ENCODE data around the gene DPEP1.

The DPEP1 gene

DNA sequence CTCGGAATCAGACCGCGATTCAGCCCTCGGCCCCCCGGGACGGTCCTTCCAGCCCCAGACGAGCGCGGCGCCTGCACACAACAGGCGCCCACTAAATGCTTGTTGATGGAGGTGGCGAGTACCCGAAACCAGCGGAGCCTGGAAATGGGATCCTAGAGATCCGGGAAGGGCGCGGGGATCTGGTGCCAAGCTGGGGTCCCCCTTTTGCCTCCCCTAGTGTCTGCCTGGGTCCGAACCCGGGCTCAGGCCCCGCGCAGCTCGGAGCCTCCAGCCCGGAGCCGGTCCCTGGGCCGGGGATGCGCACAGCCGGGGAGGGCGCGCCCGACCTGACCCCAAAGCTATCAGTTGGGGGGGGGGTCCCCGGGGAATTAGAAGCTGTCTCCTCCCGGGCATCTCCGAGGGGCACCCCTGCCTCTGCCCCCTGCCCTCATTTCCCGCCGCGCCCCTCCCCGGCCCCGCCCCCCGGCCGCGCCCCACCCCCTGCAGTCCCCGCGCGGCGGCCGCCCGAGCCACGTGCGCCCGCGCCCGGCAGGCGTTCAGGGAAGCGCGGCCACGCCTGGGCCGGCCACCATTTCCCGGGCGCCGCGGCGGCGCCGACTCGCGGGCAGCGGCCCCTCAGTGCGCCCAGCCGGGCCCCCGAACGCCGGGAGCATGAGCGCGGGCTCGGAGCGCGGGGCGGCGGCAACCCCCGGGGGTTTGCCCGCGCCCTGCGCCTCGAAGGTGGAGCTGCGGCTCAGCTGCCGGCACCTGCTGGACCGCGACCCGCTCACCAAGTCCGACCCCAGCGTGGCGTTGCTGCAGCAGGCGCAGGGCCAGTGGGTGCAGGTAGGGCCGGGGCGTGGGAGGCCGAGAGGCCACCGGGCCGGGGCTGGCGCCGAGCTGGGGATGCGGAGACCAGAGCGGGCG is 37.9 kb upstream of the DPEP1 start, which contains the start of gene CPNE7:
Gene CPNE7 (plus strand): TSS at position 512 of the 906 bp plus-strand sequence. CDS start 140 bp downstream, at position 652.
- H3K79me2 ChIP-seq (ENCODE audit: insufficient read depth, low read length): no peaks in the 10 kb centered on the region
- H3K4me3 ChIP-seq (ENCODE audit: low read depth, low read length, poor library complexity, severe bottlenecking): peak within 1 kb of the TSS; percentile 35
- H4K20me1 ChIP-seq (ENCODE audit: insufficient read depth, low read length): no peaks in the 10 kb centered on the region
- peaks cover 7% of the 10 kb centered on the region for H3K4me1 ChIP-seq (ENCODE audit: insufficient read depth, low read length, severe bottlenecking)
- TF ChIP-seq, protein P1, sequence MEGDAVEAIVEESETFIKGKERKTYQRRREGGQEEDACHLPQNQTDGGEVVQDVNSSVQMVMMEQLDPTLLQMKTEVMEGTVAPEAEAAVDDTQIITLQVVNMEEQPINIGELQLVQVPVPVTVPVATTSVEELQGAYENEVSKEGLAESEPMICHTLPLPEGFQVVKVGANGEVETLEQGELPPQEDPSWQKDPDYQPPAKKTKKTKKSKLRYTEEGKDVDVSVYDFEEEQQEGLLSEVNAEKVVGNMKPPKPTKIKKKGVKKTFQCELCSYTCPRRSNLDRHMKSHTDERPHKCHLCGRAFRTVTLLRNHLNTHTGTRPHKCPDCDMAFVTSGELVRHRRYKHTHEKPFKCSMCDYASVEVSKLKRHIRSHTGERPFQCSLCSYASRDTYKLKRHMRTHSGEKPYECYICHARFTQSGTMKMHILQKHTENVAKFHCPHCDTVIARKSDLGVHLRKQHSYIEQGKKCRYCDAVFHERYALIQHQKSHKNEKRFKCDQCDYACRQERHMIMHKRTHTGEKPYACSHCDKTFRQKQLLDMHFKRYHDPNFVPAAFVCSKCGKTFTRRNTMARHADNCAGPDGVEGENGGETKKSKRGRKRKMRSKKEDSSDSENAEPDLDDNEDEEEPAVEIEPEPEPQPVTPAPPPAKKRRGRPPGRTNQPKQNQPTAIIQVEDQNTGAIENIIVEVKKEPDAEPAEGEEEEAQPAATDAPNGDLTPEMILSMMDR (IDR thresholded peaks at IDR 0.05; ENCODE audit: low read length): no peak
- no peak for TF ChIP-seq EZH2 (IDR thresholded peaks at IDR 0.05; ENCODE audit: borderline replicate concordance, low read length)
- no peak within 1 kb of the TSS for H2AFZ ChIP-seq (ENCODE audit: low read length)
- no peak within 1 kb of the TSS for H3K9ac ChIP-seq (ENCODE audit: low read length)
- H3K4me2 ChIP-seq (ENCODE audit: low read length): peak within 1 kb of the TSS; percentile 28
- no peaks in the 10 kb centered on the region for H3K36me3 ChIP-seq (ENCODE audit: insufficient read depth, low read length)
- H3F3A ChIP-seq (ENCODE audit: insufficient read depth, low read length): no peaks in the 10 kb centered on the region
- no peak within 1 kb of the TSS for H3K27ac ChIP-seq (ENCODE audit: low read depth, low read length, poor library complexity, severe bottlenecking)
- no peaks in the 10 kb centered on the region for H3K9me3 ChIP-seq (ENCODE audit: low read length)
- no peaks in the 10 kb centered on the region for H3K9me2 ChIP-seq (ENCODE audit: low read depth, low read length)
- H3K27me3 ChIP-seq (ENCODE audit: insufficient read depth, low read length): peaks cover 21% of the 10 kb centered on the region

DNA sequence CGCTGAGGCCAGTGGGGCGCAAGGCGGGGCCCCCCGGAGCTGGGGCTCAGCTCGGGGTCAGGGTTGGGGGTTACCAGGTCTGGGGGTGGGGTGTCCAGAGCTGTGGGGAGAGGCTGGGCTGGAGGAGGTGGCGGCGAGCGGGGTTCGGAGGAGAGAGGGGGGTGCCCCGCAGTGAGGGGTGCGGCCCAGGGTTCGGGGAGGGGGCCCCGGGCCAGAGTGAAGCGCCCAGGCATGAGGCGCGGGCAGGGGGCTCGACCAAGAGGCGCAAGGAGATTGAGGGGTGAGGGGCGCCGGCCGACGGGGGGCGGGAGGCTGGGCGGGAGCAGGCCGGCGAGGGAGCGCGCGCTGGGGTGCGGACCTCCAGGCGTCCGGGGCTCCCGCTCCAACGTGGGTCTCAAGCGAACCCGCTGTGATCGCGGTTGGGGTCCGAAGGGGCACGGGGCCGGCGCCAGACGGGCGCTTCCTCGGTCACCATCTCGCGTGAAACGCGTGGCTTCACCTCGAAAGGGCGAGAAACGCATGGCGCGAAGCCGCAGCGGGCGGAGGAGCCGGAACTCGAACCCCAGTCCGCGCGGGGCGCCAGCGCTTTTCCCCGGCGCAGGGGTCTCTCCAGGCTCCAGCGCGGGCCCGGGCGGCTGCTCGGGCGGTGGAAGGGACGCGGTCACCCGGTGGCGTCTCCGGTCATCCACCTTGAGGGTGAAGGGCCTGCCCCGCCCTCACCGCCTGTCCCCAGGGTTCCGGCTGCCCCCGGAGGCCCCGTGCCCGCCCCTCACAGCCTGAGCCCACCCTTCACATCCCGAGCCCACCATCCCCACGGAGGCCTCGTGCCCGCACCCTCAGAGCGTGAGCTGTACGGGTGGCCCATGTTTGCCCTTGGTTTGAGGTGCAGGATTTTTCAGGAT is 37.0 kb upstream of the DPEP1 start:
- Histone ChIP-seq H3K36me3 (ENCODE audit: insufficient read depth, low read length) (no peaks in the 10 kb centered on the region), H3F3A (ENCODE audit: insufficient read depth, low read length) (no peaks in the 10 kb centered on the region), H3K9me3 (ENCODE audit: low read length) (no peaks in the 10 kb centered on the region), H3K4me3 (ENCODE audit: low read depth, low read length, poor library complexity, severe bottlenecking) (no peak overlapping the region), H2AFZ (ENCODE audit: low read length) (no peak overlapping the region), H3K79me2 (ENCODE audit: insufficient read depth, low read length) (no peaks in the 10 kb centered on the region), H3K9me2 (ENCODE audit: low read depth, low read length) (no peaks in the 10 kb centered on the region), H3K27me3 (ENCODE audit: insufficient read depth, low read length) (peaks cover 19% of the 10 kb centered on the region), H3K27ac (ENCODE audit: low read depth, low read length, poor library complexity, severe bottlenecking) (no peak overlapping the region), H3K4me1 (ENCODE audit: insufficient read depth, low read length, severe bottlenecking) (peaks cover 7% of the 10 kb centered on the region), H4K20me1 (ENCODE audit: insufficient read depth, low read length) (no peaks in the 10 kb centered on the region), H3K4me2 (ENCODE audit: low read length) (no peak overlapping the region), H3K9ac (ENCODE audit: low read length) (no peak overlapping the region)
- TF ChIP-seq, protein P1 (IDR thresholded peaks at IDR 0.05; ENCODE audit: low read length): no peak
- TF ChIP-seq EZH2 (IDR thresholded peaks at IDR 0.05; ENCODE audit: borderline replicate concordance, low read length): no peak

DNA sequence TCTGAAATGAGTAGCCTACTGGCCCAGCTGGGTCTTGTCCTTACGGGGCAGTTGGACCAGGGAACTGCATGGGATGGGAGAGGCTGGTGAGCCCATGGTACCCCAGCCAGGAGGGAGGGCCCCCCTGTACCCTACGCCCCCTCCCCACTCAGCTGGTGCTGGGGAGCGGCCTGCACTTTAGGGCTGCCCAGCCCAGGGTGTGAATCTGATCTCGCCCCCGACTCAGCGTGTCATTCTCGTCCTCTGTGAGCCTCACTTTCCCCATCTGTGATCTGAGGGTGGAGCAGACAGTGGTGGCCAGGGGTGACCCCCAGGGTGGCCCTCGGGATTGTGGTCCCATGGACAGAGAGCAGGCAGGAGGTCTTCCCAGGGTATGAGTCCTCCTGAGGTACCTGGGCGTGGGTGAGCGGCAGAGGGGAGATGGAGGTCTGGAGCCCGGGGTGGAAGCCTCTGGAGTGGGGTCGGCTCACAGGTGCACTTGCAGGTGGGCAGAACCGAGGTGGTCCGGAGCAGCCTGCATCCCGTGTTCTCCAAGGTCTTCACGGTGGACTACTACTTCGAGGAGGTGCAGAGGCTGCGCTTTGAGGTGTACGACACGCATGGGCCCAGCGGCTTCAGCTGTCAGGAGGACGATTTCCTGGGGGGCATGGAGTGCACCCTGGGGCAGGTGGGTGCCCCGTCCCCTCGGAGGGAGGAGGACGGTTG is 36.2 kb upstream of the DPEP1 start:
- Histone ChIP-seq H3K9ac (ENCODE audit: low read length) (no peak overlapping the region), H3F3A (ENCODE audit: insufficient read depth, low read length) (no peaks in the 10 kb centered on the region), H3K4me2 (ENCODE audit: low read length) (no peak overlapping the region), H3K36me3 (ENCODE audit: insufficient read depth, low read length) (no peaks in the 10 kb centered on the region), H3K27me3 (ENCODE audit: insufficient read depth, low read length) (peaks cover 17% of the 10 kb centered on the region), H3K4me3 (ENCODE audit: low read depth, low read length, poor library complexity, severe bottlenecking) (no peak overlapping the region), H3K79me2 (ENCODE audit: insufficient read depth, low read length) (no peaks in the 10 kb centered on the region), H3K9me3 (ENCODE audit: low read length) (no peaks in the 10 kb centered on the region), H3K4me1 (ENCODE audit: insufficient read depth, low read length, severe bottlenecking) (peaks cover 7% of the 10 kb centered on the region), H2AFZ (ENCODE audit: low read length) (no peak overlapping the region), H4K20me1 (ENCODE audit: insufficient read depth, low read length) (no peaks in the 10 kb centered on the region), H3K27ac (ENCODE audit: low read depth, low read length, poor library complexity, severe bottlenecking) (no peak overlapping the region), H3K9me2 (ENCODE audit: low read depth, low read length) (no peaks in the 10 kb centered on the region)
- no peak for TF ChIP-seq EZH2 (IDR thresholded peaks at IDR 0.05; ENCODE audit: borderline replicate concordance, low read length)
- TF ChIP-seq, protein P1 (IDR thresholded peaks at IDR 0.05; ENCODE audit: low read length): no peak
